ENCODE data around the gene USP48.

The USP48 gene

DNA sequence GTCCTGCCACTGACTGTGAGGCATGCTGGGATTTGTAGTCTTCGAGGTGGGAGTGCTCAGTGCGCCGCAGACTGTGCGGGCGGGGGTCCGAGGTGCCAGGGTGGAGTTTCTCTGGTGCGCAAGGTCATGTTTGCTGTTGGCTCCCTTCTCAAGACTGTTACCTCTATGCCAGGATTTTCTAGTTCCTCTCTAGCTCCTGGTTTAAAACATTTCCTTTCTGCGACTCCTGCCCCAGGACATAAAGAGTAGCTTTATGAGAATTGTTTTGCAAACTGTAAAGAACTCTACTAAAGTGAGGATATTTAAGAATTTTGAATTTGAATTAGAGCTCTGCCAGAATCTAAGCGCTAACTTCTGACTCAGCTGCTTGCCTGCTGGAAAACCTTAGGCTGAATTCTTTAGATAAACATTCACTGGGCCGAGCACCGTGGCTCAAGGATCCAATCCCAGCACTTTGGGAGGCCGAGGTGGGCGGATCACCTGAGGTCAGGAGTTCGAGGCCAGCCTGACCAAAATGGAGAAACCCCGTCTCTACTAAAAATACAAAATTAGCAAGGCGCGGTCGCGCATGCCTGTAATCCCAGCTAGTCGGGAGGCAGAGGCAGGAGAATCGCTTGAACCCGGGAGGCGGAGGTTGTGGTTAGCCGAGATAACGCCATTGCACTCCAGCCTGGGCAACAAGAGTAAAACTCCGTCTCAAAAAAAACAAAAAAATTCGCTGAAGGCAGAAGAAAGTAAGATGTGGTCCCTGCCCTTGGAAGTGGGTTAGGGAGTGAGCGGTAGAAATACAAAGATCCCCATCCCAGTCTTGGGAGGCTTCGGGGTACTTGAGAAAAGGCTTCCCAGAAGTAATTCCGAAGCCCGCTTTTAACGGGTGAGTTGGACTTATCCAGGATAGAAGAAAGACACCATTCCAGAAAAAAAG is 992 bp upstream of the USP48 start (continued):
- peak; percentile 72 for TF ChIP-seq SP3 (tag by site-specific recombination; IDR thresholded peaks at IDR 0.05)
- TF ChIP-seq, protein P1, sequence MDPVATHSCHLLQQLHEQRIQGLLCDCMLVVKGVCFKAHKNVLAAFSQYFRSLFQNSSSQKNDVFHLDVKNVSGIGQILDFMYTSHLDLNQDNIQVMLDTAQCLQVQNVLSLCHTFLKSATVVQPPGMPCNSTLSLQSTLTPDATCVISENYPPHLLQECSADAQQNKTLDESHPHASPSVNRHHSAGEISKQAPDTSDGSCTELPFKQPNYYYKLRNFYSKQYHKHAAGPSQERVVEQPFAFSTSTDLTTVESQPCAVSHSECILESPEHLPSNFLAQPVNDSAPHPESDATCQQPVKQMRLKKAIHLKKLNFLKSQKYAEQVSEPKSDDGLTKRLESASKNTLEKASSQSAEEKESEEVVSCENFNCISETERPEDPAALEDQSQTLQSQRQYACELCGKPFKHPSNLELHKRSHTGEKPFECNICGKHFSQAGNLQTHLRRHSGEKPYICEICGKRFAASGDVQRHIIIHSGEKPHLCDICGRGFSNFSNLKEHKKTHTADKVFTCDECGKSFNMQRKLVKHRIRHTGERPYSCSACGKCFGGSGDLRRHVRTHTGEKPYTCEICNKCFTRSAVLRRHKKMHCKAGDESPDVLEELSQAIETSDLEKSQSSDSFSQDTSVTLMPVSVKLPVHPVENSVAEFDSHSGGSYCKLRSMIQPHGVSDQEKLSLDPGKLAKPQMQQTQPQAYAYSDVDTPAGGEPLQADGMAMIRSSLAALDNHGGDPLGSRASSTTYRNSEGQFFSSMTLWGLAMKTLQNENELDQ (tag by site-specific recombination; IDR thresholded peaks at IDR 0.05; ENCODE audit: low read depth), result no peak
- no peak for TF ChIP-seq ZNF707 (tag by site-specific recombination; IDR thresholded peaks at IDR 0.05)
- TF ChIP-seq, protein P2, sequence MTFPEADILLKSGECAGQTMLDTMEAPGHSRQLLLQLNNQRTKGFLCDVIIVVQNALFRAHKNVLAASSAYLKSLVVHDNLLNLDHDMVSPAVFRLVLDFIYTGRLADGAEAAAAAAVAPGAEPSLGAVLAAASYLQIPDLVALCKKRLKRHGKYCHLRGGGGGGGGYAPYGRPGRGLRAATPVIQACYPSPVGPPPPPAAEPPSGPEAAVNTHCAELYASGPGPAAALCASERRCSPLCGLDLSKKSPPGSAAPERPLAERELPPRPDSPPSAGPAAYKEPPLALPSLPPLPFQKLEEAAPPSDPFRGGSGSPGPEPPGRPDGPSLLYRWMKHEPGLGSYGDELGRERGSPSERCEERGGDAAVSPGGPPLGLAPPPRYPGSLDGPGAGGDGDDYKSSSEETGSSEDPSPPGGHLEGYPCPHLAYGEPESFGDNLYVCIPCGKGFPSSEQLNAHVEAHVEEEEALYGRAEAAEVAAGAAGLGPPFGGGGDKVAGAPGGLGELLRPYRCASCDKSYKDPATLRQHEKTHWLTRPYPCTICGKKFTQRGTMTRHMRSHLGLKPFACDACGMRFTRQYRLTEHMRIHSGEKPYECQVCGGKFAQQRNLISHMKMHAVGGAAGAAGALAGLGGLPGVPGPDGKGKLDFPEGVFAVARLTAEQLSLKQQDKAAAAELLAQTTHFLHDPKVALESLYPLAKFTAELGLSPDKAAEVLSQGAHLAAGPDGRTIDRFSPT (tag by site-specific recombination; IDR thresholded peaks at IDR 0.05), result no peak
- TF ChIP-seq ZNF274 (IDR thresholded peaks at IDR 0.05; ENCODE audit: low read length), result no peak
- TF ChIP-seq ZNF274 (tag by site-specific recombination; IDR thresholded peaks at IDR 0.05; ENCODE audit: borderline replicate concordance), result no peak
- no peak for TF ChIP-seq ZNF157 (tag by site-specific recombination; IDR thresholded peaks at IDR 0.05)
- TF ChIP-seq, protein P3, sequence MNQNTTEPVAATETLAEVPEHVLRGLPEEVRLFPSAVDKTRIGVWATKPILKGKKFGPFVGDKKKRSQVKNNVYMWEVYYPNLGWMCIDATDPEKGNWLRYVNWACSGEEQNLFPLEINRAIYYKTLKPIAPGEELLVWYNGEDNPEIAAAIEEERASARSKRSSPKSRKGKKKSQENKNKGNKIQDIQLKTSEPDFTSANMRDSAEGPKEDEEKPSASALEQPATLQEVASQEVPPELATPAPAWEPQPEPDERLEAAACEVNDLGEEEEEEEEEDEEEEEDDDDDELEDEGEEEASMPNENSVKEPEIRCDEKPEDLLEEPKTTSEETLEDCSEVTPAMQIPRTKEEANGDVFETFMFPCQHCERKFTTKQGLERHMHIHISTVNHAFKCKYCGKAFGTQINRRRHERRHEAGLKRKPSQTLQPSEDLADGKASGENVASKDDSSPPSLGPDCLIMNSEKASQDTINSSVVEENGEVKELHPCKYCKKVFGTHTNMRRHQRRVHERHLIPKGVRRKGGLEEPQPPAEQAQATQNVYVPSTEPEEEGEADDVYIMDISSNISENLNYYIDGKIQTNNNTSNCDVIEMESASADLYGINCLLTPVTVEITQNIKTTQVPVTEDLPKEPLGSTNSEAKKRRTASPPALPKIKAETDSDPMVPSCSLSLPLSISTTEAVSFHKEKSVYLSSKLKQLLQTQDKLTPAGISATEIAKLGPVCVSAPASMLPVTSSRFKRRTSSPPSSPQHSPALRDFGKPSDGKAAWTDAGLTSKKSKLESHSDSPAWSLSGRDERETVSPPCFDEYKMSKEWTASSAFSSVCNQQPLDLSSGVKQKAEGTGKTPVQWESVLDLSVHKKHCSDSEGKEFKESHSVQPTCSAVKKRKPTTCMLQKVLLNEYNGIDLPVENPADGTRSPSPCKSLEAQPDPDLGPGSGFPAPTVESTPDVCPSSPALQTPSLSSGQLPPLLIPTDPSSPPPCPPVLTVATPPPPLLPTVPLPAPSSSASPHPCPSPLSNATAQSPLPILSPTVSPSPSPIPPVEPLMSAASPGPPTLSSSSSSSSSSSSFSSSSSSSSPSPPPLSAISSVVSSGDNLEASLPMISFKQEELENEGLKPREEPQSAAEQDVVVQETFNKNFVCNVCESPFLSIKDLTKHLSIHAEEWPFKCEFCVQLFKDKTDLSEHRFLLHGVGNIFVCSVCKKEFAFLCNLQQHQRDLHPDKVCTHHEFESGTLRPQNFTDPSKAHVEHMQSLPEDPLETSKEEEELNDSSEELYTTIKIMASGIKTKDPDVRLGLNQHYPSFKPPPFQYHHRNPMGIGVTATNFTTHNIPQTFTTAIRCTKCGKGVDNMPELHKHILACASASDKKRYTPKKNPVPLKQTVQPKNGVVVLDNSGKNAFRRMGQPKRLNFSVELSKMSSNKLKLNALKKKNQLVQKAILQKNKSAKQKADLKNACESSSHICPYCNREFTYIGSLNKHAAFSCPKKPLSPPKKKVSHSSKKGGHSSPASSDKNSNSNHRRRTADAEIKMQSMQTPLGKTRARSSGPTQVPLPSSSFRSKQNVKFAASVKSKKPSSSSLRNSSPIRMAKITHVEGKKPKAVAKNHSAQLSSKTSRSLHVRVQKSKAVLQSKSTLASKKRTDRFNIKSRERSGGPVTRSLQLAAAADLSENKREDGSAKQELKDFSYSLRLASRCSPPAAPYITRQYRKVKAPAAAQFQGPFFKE (tag by site-specific recombination; IDR thresholded peaks at IDR 0.05; ENCODE audit: borderline replicate concordance), result no peak
- TF ChIP-seq, protein P4, sequence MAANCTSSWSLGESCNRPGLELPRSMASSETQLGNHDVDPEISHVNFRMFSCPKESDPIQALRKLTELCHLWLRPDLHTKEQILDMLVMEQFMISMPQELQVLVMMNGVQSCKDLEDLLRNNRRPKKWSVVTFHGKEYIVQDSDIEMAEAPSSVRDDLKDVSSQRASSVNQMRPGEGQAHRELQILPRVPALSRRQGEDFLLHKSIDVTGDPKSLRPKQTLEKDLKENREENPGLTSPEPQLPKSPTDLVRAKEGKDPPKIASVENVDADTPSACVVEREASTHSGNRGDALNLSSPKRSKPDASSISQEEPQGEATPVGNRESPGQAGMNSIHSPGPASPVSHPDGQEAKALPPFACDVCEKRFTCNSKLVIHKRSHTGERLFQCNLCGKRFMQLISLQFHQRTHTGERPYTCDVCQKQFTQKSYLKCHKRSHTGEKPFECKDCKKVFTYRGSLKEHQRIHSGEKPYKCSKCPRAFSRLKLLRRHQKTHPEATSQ (tag by site-specific recombination; IDR thresholded peaks at IDR 0.05), result no peak
- TF ChIP-seq ZNF155 (tag by site-specific recombination; IDR thresholded peaks at IDR 0.05), result no peak
- TF ChIP-seq ZNF521 (tag by site-specific recombination; IDR thresholded peaks at IDR 0.05), result no peak
- no peak for TF ChIP-seq GLIS1 (tag by site-specific recombination; IDR thresholded peaks at IDR 0.05)
- TF ChIP-seq ZNF140 (tag by site-specific recombination; IDR thresholded peaks at IDR 0.05), result no peak
- TF ChIP-seq, protein P5, sequence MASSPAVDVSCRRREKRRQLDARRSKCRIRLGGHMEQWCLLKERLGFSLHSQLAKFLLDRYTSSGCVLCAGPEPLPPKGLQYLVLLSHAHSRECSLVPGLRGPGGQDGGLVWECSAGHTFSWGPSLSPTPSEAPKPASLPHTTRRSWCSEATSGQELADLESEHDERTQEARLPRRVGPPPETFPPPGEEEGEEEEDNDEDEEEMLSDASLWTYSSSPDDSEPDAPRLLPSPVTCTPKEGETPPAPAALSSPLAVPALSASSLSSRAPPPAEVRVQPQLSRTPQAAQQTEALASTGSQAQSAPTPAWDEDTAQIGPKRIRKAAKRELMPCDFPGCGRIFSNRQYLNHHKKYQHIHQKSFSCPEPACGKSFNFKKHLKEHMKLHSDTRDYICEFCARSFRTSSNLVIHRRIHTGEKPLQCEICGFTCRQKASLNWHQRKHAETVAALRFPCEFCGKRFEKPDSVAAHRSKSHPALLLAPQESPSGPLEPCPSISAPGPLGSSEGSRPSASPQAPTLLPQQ (tag by site-specific recombination; IDR thresholded peaks at IDR 0.05), result no peak
- no peak for TF ChIP-seq ZNF174 (tag by site-specific recombination; IDR thresholded peaks at IDR 0.05)
- peak; percentile 78; the same call in 1 of the 2 replicates for TF ChIP-seq YY2 (tag by site-specific recombination; IDR thresholded peaks at IDR 0.05)
- TF ChIP-seq ZNF292 (tag by site-specific recombination; IDR thresholded peaks at IDR 0.05; ENCODE audit: borderline replicate concordance, low read depth), result no peak
- TF ChIP-seq ZNF350 (tag by site-specific recombination; IDR thresholded peaks at IDR 0.05), result no peak
- peak; percentile 99 for TF ChIP-seq ZNF76 (tag by site-specific recombination; IDR thresholded peaks at IDR 0.05; ENCODE audit: borderline replicate concordance, low read depth)
- no peak for TF ChIP-seq ZNF416 (tag by site-specific recombination; IDR thresholded peaks at IDR 0.05)
- no peak; the same call in 1 of the 2 replicates for TF ChIP-seq ZNF24 (tag by site-specific recombination; IDR thresholded peaks at IDR 0.05)
- TF ChIP-seq, protein P6, sequence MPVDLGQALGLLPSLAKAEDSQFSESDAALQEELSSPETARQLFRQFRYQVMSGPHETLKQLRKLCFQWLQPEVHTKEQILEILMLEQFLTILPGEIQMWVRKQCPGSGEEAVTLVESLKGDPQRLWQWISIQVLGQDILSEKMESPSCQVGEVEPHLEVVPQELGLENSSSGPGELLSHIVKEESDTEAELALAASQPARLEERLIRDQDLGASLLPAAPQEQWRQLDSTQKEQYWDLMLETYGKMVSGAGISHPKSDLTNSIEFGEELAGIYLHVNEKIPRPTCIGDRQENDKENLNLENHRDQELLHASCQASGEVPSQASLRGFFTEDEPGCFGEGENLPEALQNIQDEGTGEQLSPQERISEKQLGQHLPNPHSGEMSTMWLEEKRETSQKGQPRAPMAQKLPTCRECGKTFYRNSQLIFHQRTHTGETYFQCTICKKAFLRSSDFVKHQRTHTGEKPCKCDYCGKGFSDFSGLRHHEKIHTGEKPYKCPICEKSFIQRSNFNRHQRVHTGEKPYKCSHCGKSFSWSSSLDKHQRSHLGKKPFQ (tag by site-specific recombination; IDR thresholded peaks at IDR 0.05), result peak; percentile 80; the same call in 1 of the 2 replicates
- TF ChIP-seq ZBTB21 (tag by site-specific recombination; IDR thresholded peaks at IDR 0.05), result no peak
